ENCODE results near the gene CDH3. TPM values are rescaled to one million over a fixed set of nuclear protein-coding genes. Genes with fewer than 3 reads are reported as not detected.

CDH3 gene
- total RNA-seq, 1 experiment from 2014 or later: 90.2 TPM

DNA sequence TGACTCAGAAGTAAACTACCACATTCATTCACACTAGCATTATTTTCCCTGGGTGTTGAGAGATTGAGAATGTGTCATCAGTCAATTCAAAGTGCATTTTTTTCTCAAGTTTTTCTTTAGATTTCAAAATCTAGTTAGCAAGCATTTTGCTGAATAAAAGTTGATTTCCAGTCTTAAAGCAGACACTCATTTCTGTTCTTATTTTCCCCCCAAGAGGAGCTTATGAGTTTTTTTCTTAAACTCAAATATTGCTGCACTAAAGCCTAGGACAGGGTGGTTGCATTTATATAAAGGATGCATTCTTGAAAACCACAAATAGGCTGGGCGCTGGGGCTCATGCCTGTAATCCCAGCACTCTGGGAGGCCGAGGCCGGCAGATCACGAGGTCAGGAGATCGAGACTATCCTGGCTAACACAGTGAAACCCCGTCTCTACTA lies 15.3 kb downstream of the CDH3 start:
- DNase-seq: no peak
- peaks cover 4% of the 10 kb centered on the region for H3K36me3 ChIP-seq (replicated peaks; ENCODE audit: control insufficient read depth, insufficient read depth, low read length)
- H3K4me3 ChIP-seq (ENCODE audit: insufficient read depth, low read depth, low read length): no peak overlapping the region
- H3K27me3 ChIP-seq (ENCODE audit: control insufficient read depth, insufficient read depth, low read length): no peaks in the 10 kb centered on the region

- peaks cover 4% of the 10 kb centered on the region for H3K36me3 ChIP-seq (replicated peaks; ENCODE audit: control insufficient read depth, insufficient read depth, low read length)
- H3K27me3 ChIP-seq (ENCODE audit: control insufficient read depth, insufficient read depth, low read length): no peaks in the 10 kb centered on the region
- no peak overlapping the region for H3K4me3 ChIP-seq (ENCODE audit: insufficient read depth, low read depth, low read length)
- no peak for DNase-seq
Measured at GRCh38 chr16:68662035-68662434, 16.9 kb downstream of the CDH3 start.

DNA sequence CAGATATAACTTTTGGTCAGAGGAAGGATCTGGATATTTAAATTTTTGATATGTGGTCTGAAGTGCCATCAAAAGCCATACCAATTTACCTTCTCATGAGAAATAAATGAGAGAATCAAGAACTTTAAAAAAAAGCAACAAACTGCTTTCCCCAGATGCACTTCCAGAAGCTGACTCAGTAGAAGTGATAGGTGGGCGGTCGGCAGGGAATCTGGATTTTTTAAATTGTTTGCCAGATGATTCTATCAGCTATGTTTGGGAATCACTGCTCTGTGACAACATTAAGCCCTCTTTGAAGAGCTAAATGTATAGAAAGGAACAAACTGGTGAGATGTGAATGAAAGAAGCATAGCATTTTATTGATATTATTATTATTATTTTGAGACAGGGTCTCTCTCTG lies 19.2 kb downstream of the CDH3 start:
- Histone ChIP-seq H3K27me3 (ENCODE audit: control insufficient read depth, insufficient read depth, low read length) (no peaks in the 10 kb centered on the region), H3K36me3 (replicated peaks; ENCODE audit: control insufficient read depth, insufficient read depth, low read length) (no peaks in the 10 kb centered on the region), H3K4me3 (ENCODE audit: insufficient read depth, low read depth, low read length) (no peak overlapping the region)
- no peak for DNase-seq

DNA sequence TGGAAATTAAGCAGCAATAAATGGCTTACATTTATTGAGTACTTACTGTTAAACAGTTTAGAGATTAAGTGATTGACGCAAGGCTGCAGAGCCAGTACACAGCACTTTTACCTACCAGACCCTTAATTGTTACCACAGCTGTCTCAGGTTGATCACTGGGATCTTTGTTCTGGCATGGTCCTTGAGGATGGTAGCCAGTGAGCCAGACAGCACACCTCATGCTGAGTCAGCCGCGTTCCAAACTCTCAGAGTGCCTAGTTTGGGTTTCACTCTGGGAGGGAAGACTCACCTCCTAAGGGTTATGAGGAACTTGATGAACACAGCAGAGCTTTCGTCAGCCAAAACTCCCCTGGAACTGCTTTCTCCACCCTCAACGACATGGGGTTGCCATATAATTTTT lies 20.4 kb downstream of the CDH3 start:
- no peak overlapping the region for H3K4me3 ChIP-seq (ENCODE audit: insufficient read depth, low read depth, low read length)
- H3K27me3 ChIP-seq (ENCODE audit: control insufficient read depth, insufficient read depth, low read length): no peaks in the 10 kb centered on the region
- H3K36me3 ChIP-seq (replicated peaks; ENCODE audit: control insufficient read depth, insufficient read depth, low read length): no peaks in the 10 kb centered on the region
- no peak for DNase-seq

- Histone ChIP-seq H3K36me3 (replicated peaks; ENCODE audit: control insufficient read depth, insufficient read depth, low read length) (peaks cover 1% of the 10 kb centered on the region), H3K27me3 (ENCODE audit: control insufficient read depth, insufficient read depth, low read length) (no peaks in the 10 kb centered on the region), H3K4me3 (ENCODE audit: insufficient read depth, low read depth, low read length) (no peak overlapping the region)
- no peak for DNase-seq
Measured at GRCh38 chr16:68668266-68668665, 23.2 kb downstream of the CDH3 start.

GRCh38 chr16:68676113-68676860 lies 31.2 kb downstream of the CDH3 start:
- no peak overlapping the region for H3K4me3 ChIP-seq (ENCODE audit: insufficient read depth, low read depth, low read length)
- no peak for DNase-seq
- peaks cover 26% of the 10 kb centered on the region for H3K36me3 ChIP-seq (replicated peaks; ENCODE audit: control insufficient read depth, insufficient read depth, low read length)
- H3K27me3 ChIP-seq (ENCODE audit: control insufficient read depth, insufficient read depth, low read length): no peaks in the 10 kb centered on the region

DNA sequence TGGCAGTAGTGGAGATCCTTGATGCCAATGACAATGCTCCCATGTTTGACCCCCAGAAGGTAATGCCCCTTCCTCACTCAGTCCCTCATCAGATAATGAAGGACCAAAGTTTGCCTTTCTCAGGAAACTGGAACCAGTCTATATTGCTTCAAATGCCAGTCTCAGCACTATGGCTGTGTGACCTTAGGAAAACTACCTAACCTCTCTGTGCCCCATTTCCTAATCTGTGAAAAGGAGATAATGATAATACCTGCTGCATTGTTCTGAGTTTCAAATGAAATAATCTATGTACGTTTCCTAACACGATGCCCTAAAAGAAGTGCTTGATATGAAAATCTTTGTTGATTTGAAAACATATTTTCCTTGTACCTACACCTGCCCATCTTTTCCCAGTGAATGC lies 35.9 kb downstream of the CDH3 start:
- Histone ChIP-seq H3K36me3 (replicated peaks; ENCODE audit: control insufficient read depth, insufficient read depth, low read length) (peaks cover 47% of the 10 kb centered on the region), H3K27me3 (ENCODE audit: control insufficient read depth, insufficient read depth, low read length) (no peaks in the 10 kb centered on the region), H3K4me3 (ENCODE audit: insufficient read depth, low read depth, low read length) (no peak overlapping the region)
- DNase-seq: no peak

GRCh38 chr16:68685685-68686478 lies 40.8 kb downstream of the CDH3 start:
- no peak for DNase-seq
- peaks cover 44% of the 10 kb centered on the region for H3K36me3 ChIP-seq (replicated peaks; ENCODE audit: control insufficient read depth, insufficient read depth, low read length)
- H3K4me3 ChIP-seq (ENCODE audit: insufficient read depth, low read depth, low read length): no peak overlapping the region
- no peaks in the 10 kb centered on the region for H3K27me3 ChIP-seq (ENCODE audit: control insufficient read depth, insufficient read depth, low read length)

DNA sequence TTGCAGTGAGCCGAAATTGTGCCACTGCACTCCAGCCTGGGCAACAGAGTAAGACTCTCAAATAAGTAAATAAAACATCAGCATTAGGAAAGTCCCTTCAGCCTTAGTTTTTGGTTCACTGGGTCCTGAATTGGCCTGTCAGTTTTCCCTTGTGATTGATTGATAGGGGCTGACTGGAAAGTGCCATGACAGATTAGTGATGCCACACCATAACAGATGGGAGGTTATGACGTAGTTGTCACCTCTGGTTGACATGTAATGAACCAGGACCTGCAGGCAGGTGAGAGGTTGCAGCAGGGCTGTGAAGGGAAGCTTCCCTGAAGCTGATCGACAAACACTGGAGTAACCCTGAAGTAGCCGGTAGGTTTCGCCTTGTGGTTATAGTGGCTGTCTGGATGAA lies 41.8 kb downstream of the CDH3 start:
- peaks cover 48% of the 10 kb centered on the region for H3K36me3 ChIP-seq (replicated peaks; ENCODE audit: control insufficient read depth, insufficient read depth, low read length)
- H3K27me3 ChIP-seq (ENCODE audit: control insufficient read depth, insufficient read depth, low read length): no peaks in the 10 kb centered on the region
- H3K4me3 ChIP-seq (ENCODE audit: insufficient read depth, low read depth, low read length): no peak overlapping the region
- no peak for DNase-seq

DNA sequence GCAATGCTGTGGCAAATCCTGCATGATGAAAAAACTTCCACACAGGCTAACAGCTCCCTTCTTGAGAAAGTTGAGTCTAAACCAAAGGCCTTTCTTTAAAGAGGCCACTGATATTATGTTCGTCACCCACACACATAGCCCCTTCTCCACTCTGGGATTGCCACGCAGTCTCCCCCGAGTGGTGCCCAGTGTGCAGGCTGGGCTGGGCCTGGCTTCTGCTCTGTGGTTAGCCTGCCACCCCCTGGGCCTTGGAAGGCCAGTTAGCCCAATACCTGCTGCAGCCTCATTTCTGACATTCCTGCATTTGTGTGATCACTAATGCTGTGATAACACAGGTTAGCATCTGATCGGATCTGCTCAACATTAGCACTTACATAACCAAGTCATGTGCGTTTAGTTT lies 44.8 kb downstream of the CDH3 start:
- H3K36me3 ChIP-seq (replicated peaks; ENCODE audit: control insufficient read depth, insufficient read depth, low read length): peaks cover 44% of the 10 kb centered on the region
- H3K27me3 ChIP-seq (ENCODE audit: control insufficient read depth, insufficient read depth, low read length): no peaks in the 10 kb centered on the region
- no peak overlapping the region for H3K4me3 ChIP-seq (ENCODE audit: insufficient read depth, low read depth, low read length)
- no peak for DNase-seq

- Histone ChIP-seq H3K27me3 (ENCODE audit: control insufficient read depth, insufficient read depth, low read length) (no peaks in the 10 kb centered on the region), H3K4me3 (ENCODE audit: insufficient read depth, low read depth, low read length) (no peak overlapping the region), H3K36me3 (replicated peaks; ENCODE audit: control insufficient read depth, insufficient read depth, low read length) (peaks cover 34% of the 10 kb centered on the region)
- DNase-seq: no peak
Measured at GRCh38 chr16:68695575-68695974, 50.5 kb downstream of the CDH3 start.

DNA sequence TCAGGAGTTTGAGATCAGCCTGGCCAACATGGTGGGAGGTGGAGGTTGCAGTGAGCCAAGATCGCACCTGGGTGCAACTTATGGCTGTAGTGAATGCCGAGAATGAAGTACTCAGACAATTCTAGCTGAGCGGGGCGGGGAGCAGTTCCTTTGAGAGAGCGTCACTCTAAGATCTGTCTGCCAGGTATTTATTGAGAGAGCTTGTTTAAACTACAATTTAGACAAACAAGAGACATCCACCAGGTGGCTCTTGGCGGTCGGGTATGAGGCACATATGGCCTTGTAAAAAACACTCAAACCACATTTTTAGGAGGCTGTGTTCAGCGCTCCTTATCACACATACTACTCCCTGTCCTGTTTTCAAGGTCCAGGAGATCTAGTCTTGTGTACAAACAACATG lies 51.4 kb downstream of the CDH3 start:
- Histone ChIP-seq H3K4me3 (ENCODE audit: insufficient read depth, low read depth, low read length) (no peak overlapping the region), H3K36me3 (replicated peaks; ENCODE audit: control insufficient read depth, insufficient read depth, low read length) (peaks cover 33% of the 10 kb centered on the region), H3K27me3 (ENCODE audit: control insufficient read depth, insufficient read depth, low read length) (no peaks in the 10 kb centered on the region)
- no peak for DNase-seq

- no peak overlapping the region for H3K4me3 ChIP-seq (ENCODE audit: insufficient read depth, low read depth, low read length)
- H3K36me3 ChIP-seq (replicated peaks; ENCODE audit: control insufficient read depth, insufficient read depth, low read length): peaks cover 27% of the 10 kb centered on the region
- H3K27me3 ChIP-seq (ENCODE audit: control insufficient read depth, insufficient read depth, low read length): no peaks in the 10 kb centered on the region
- no peak for DNase-seq
Measured at GRCh38 chr16:68698091-68698490, 53.0 kb downstream of the CDH3 start.

- Histone ChIP-seq H3K4me3 (ENCODE audit: insufficient read depth, low read depth, low read length) (no peak overlapping the region), H3K36me3 (replicated peaks; ENCODE audit: control insufficient read depth, insufficient read depth, low read length) (peaks cover 16% of the 10 kb centered on the region), H3K27me3 (ENCODE audit: control insufficient read depth, insufficient read depth, low read length) (no peaks in the 10 kb centered on the region)
- DNase-seq: no peak
Measured at GRCh38 chr16:68700120-68700519, 55.0 kb downstream of the CDH3 start.

GRCh38 chr16:68700831-68701230 lies 55.7 kb downstream of the CDH3 start:
- peaks cover 12% of the 10 kb centered on the region for H3K36me3 ChIP-seq (replicated peaks; ENCODE audit: control insufficient read depth, insufficient read depth, low read length)
- no peak for DNase-seq
- H3K4me3 ChIP-seq (ENCODE audit: insufficient read depth, low read depth, low read length): no peak overlapping the region
- no peaks in the 10 kb centered on the region for H3K27me3 ChIP-seq (ENCODE audit: control insufficient read depth, insufficient read depth, low read length)

All from H7 (cell line).